PC-9 (cell line): ENCODE data around the gene MTARC2. TPM values are rescaled to one million over a fixed set of nuclear protein-coding genes. Genes with fewer than 3 reads are reported as not detected.
A peak's percentile ranks its signal among the peaks of the same experiment; 100 is the strongest.

Experiments
- BruUV-seq: library from RNA; stranded (reverse); fragments of 400-500 nt; replicated peaks from 2 replicates; lab custom pipeline; 2021; lab: Mats Ljungman, UMichigan
- CTCF ChIA-PET: fragments of 300-600 bp; sonication (Branson Sonifier 250); formaldehyde crosslinking; loops from one replicate; lab custom pipeline; 2022; ENCODE audit warnings: antibody characterized with exemption; lab: Charles Lee
- POLR2A ChIA-PET: fragments of 300-600 bp; sonication (Branson Sonifier 250); formaldehyde crosslinking; loops from one replicate; lab custom pipeline; 2022; ENCODE audit warnings: antibody characterized with exemption; ENCODE audit not compliant: unreplicated experiment; lab: Charles Lee
- DNase-seq, 2 experiments: peaks; one replicate each; pipeline versions ENCODE4 v3.0.0 to v3.0.0-alpha.2; 2015 to 2022; ENCODE audit warnings: mixed read lengths in 1 of 2
- H2AFZ ChIP-seq: fragments of 200-600 bp; sonication (generic); 2 replicates; pipeline ENCODE4 v1.8.1; 2017; ENCODE audit warnings: antibody characterized with exemption
- H3F3A ChIP-seq: fragments of 200-600 bp; sonication (generic); 2 replicates; pipeline ENCODE4 v1.8.1; 2017; ENCODE audit warnings: antibody characterized with exemption, mild to moderate bottlenecking, low read depth; ENCODE audit not compliant: insufficient read depth
- H3K27ac ChIP-seq: fragments of 200-600 bp; sonication (generic); 2 replicates; pipeline ENCODE4 v1.6.1; 2016; ENCODE audit warnings: mixed run types
- H3K27me3 ChIP-seq: fragments of 200-600 bp; sonication (generic); 2 replicates; pipeline ENCODE4 v1.6.1; 2016; ENCODE audit warnings: low read depth, mixed run types; ENCODE audit not compliant: insufficient read depth
- H3K36me3 ChIP-seq: fragments of 200-600 bp; sonication (generic); 2 replicates; pipeline ENCODE4 v1.6.1; 2016; ENCODE audit warnings: low read depth, mixed run types
- H3K4me1 ChIP-seq: fragments of 200-600 bp; sonication (generic); replicated peaks from 2 replicates; pipeline ENCODE4 v1.6.1; 2016; ENCODE audit warnings: mixed run types; ENCODE audit not compliant: insufficient read depth
- H3K4me2 ChIP-seq: fragments of 200-600 bp; sonication (generic); 2 replicates; pipeline ENCODE4 v1.6.1; 2017; ENCODE audit warnings: mixed run types
- H3K4me3 ChIP-seq: fragments of 200-600 bp; sonication (generic); 2 replicates; pipeline ENCODE4 v1.6.1; 2016; ENCODE audit warnings: mixed run types
- H3K79me2 ChIP-seq: fragments of 200-600 bp; sonication (generic); 2 replicates; pipeline ENCODE4 v1.6.1; 2017; ENCODE audit warnings: low read depth, mixed run types
- H3K9me2 ChIP-seq: fragments of 200-600 bp; sonication (generic); 2 replicates; pipeline ENCODE4 v1.8.1; 2017; ENCODE audit warnings: mild to moderate bottlenecking; ENCODE audit not compliant: insufficient read depth
- H3K9me3 ChIP-seq: fragments of 200-600 bp; sonication (generic); 2 replicates; pipeline ENCODE4 v1.8.1; 2016; ENCODE audit warnings: low read depth; ENCODE audit not compliant: insufficient read depth
- H4K20me1 ChIP-seq: fragments of 200-600 bp; sonication (generic); 2 replicates; pipeline ENCODE4 v1.8.1; 2017; ENCODE audit not compliant: insufficient read depth
- CTCF ChIP-seq: fragments of 200-600 bp; sonication (generic); conservative IDR thresholded peaks from 2 replicates; pipeline ENCODE4 v1.6.1; 2017; ENCODE audit warnings: mixed run types, antibody characterized with exemption, mild to moderate bottlenecking, moderate library complexity
- EZH2 ChIP-seq: fragments of 200-600 bp; sonication (generic); IDR thresholded peaks from 2 replicates; pipeline ENCODE4 v1.8.0; 2017; ENCODE audit warnings: antibody characterized with exemption, low read depth
- intact Hi-C: fragments of 100-400 bp; cut with micrococcal nuclease; formaldehyde crosslinking; loops from one replicate; pipeline ENCODE4 v1.10.0; 2022; ENCODE audit not compliant: unreplicated experiment
- total RNA-seq: library from RNA; stranded (reverse); gene quantifications from 2 replicates; pipeline ENCODE4 v1.2.3, GENCODE V29; 2021

MTARC2 gene
- total RNA-seq, 1 experiment from 2014 or later, result 23.1 TPM

- POLR2A ChIA-PET, result no interaction called here
- DNase-seq, result no peak
Measured at GRCh38 chr1:220785166-220786056, 37.3 kb downstream of the MTARC2 start.

GRCh38 chr1:220786057-220786336 lies 37.9 kb downstream of the MTARC2 start:
- POLR2A ChIA-PET, result interaction anchor here (1.1 kb wide), 1 partner anchor 12 kb away, joined by 3 read pairs; no protein-coding TSS in a partner anchor
- Histone ChIP-seq H3K27me3 (no peaks in the 10 kb centered on the region), H3K4me1 (peaks cover 21% of the 10 kb centered on the region), H3K79me2 (no peaks in the 10 kb centered on the region; the same call in 1 of the 2 replicates), H3K36me3 (no peaks in the 10 kb centered on the region), H3K27ac (no peak overlapping the region), H3K4me3 (peak overlapping the region; percentile 65; the same call in 1 of the 2 replicates), H3K9me2 (no peaks in the 10 kb centered on the region), H3K9me3 (no peaks in the 10 kb centered on the region), H2AFZ (no peak overlapping the region), H3K4me2 (peak overlapping the region; percentile 78), H3F3A (peaks cover 35% of the 10 kb centered on the region), H4K20me1 (no peaks in the 10 kb centered on the region)
- no TSS peak for BruUV-seq
- intact Hi-C loops, result no loop called here
- TF ChIP-seq CTCF (no peak), EZH2 (no peak)
- CTCF ChIA-PET, result interaction anchor here (1.1 to 1.2 kb wide), 2 partner anchors 14 to 505 kb away, joined by 4 to 6 read pairs; no protein-coding TSS in a partner anchor
- DNase-seq, result no peak

More at GRCh38 chr1:220785166-220786056, 37.3 kb downstream of the MTARC2 start:
- H3F3A ChIP-seq, result peaks cover 35% of the 10 kb centered on the region
- no peaks in the 10 kb centered on the region for H3K9me3 ChIP-seq
- no TSS peak for BruUV-seq
- no peaks in the 10 kb centered on the region for H4K20me1 ChIP-seq
- no peak overlapping the region for H3K4me3 ChIP-seq
- no peak for TF ChIP-seq EZH2
- no peak for TF ChIP-seq CTCF
- H3K27me3 ChIP-seq, result no peaks in the 10 kb centered on the region
- H3K4me2 ChIP-seq, result no peak overlapping the region
- intact Hi-C loops, result no loop called here
- CTCF ChIA-PET, result interaction anchor here (1.2 kb wide), 1 partner anchor 505 kb away, joined by 4 read pairs; no protein-coding TSS in a partner anchor
- no peak overlapping the region for H3K27ac ChIP-seq
- no peak overlapping the region for H2AFZ ChIP-seq
- peaks cover 21% of the 10 kb centered on the region for H3K4me1 ChIP-seq
- H3K36me3 ChIP-seq, result no peaks in the 10 kb centered on the region
- no peaks in the 10 kb centered on the region for H3K9me2 ChIP-seq
- H3K79me2 ChIP-seq, result no peaks in the 10 kb centered on the region; the same call in 1 of the 2 replicates

GRCh38 chr1:220786337-220787068 lies 38.4 kb downstream of the MTARC2 start, which contains the start of gene MTARC1:
Gene MTARC1, plus strand, starts transcription at chr1:220786913. Its CDS starts 32 bp downstream, at chr1:220786945.
- H4K20me1 ChIP-seq, result no peaks in the 10 kb centered on the region
- peak within 1 kb of the TSS; percentile 57 for H3K27ac ChIP-seq
- peak within 1 kb of the TSS; percentile 78 for H3K4me2 ChIP-seq
- CTCF ChIA-PET, result interaction anchor here (0.6 to 1.4 kb wide), 8 partner anchors 12 to 796 kb away, joined by 3 to 8 read pairs (median 4); partner anchors contain the start of gene MTARC2
- intact Hi-C loops, result no loop called here
- H3F3A ChIP-seq, result peaks cover 35% of the 10 kb centered on the region
- TF ChIP-seq CTCF (no peak; the same call in 1 of the 2 replicates), EZH2 (no peak)
- H3K79me2 ChIP-seq, result no peaks in the 10 kb centered on the region; the same call in 1 of the 2 replicates
- H3K4me1 ChIP-seq, result peaks cover 21% of the 10 kb centered on the region
- no peaks in the 10 kb centered on the region for H3K9me3 ChIP-seq
- no peaks in the 10 kb centered on the region for H3K36me3 ChIP-seq
- no peaks in the 10 kb centered on the region for H3K9me2 ChIP-seq
- POLR2A ChIA-PET, result interaction anchor here (0.5 to 1.1 kb wide), 9 partner anchors 12 to 1898 kb away, joined by 3 to 9 read pairs (median 4); partner anchors contain the start of gene RAB3GAP2
- BruUV-seq, result no TSS peak
- peak; percentile 76 to 91 for DNase-seq
- H3K27me3 ChIP-seq, result no peaks in the 10 kb centered on the region
- peak within 1 kb of the TSS; percentile 93 for H2AFZ ChIP-seq
- H3K4me3 ChIP-seq, result peak within 1 kb of the TSS; percentile 65
